T follicular helper cell (primary cell): ENCODE measurements around the gene VRK1.

Experiments used
- DNase-seq: peaks from one replicate; pipeline ENCODE4 v3.0.0-alpha.2; 2020; ENCODE audit warnings: low read depth

Gene VRK1

GRCh38 chr14:96920820-96921219 lies 123.6 kb downstream of the VRK1 start:
- DNase-seq, result no peak

GRCh38 chr14:96922986-96923385 lies 125.8 kb downstream of the VRK1 start:
- no peak for DNase-seq

- DNase-seq, result no peak
Measured at GRCh38 chr14:96925422-96925821, 128.2 kb downstream of the VRK1 start.

GRCh38 chr14:96926001-96926400 lies 128.8 kb downstream of the VRK1 start:
- DNase-seq, result no peak

- no peak for DNase-seq
Measured at GRCh38 chr14:96928779-96929380, 131.7 kb downstream of the VRK1 start.

GRCh38 chr14:96929950-96930349 lies 132.8 kb downstream of the VRK1 start:
- no peak for DNase-seq

GRCh38 chr14:96930526-96930925 lies 133.3 kb downstream of the VRK1 start:
- no peak for DNase-seq
